Iris pigment epithelial cell (primary cell): ENCODE measurements around the gene VCL.
A peak's percentile ranks its signal among the peaks of the same experiment; 100 is the strongest.
"Not testable (repeated sequence)": the region's sequence is repeated elsewhere in the genome, so short reads cannot be mapped to it uniquely, and the experiment has no call there.

Experiments
- DNase-seq: peaks from one replicate; pipeline ENCODE4 v3.0.0-alpha.2; 2011; ENCODE audit warnings: low read depth

Gene VCL

DNA sequence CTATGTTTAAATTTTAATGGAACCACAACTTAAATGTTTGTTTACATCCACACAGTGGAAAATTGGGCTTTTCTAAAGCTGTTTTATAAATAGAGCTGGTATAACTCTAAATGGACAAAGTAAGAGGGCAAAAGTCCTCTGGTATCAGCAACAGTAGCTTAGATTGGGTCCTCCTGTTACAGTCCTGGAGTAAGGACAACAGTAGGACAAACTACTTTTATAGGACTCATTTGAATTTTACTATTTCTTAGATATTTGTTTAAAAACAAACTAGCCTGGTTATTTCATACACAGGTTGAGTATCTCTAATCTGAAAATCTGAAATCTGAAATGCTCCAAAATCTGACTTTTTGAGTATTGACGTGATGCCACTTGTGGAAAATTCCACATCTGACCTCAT is 8.4 kb downstream of the VCL start:
- no peak for DNase-seq

DNA sequence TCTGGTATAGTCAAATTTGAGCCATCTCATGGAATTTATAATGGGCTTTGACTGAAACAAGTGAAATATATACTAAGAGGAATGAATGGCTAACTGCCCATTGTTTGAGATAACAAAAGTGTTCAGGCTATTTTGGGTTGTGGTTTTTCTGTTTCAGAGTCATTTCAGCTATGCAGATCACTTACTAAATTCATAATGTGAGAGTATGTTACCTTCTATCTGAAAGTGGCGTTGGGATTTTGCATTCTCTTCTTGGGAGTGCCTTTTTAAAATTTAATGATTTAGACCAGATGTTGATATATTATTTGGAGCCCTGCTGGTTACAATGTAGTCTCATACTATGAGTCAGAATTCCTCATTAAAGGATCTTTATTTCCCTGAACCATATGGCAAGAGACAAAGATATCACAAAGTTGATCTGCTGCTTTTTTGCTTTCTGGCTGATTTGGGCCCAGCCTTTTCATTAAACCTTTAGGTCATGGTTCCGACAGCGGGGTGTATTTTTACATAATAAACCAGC is 10.4 kb downstream of the VCL start:
- DNase-seq: peak; percentile 57

DNA sequence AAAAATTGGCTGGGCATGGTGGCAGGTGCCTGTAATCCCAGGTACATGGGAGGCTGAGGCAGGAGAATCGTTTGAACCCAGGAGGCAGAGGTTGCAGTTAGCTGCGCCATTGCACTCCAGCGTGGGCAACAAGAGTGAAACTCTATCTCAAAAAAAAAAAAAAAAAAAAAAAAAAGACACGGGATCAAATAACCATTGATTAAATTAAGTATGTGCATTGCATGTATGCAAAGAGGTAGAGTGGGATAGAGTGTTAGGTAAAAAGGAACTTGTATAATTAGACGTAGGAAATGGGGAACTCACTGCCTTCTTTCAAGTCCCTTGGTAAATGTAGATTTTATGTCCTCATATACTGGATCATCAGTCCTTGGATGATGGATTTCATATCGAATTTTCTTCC is 13.1 kb downstream of the VCL start:
- DNase-seq: no peak

DNA sequence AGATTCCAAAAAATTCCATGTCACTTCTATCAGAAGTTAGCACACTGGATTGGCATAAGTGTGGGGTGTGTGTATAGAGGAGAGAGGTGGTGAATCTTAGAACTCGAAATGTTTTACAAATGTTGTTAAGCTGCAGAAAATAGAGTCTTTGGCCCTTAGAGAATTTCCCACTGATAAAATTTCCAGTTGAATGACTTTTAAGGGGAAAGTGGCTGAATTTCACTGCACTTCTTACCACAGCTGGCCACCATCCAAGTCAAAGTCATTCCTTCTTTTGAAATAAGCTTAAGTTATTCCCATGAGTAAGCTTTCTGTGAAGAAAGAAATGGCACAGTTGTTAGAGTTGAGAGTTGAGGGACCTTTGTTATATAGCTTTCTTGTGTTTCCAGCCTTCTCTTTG is 13.9 kb downstream of the VCL start:
- DNase-seq: peak; percentile 93

DNA sequence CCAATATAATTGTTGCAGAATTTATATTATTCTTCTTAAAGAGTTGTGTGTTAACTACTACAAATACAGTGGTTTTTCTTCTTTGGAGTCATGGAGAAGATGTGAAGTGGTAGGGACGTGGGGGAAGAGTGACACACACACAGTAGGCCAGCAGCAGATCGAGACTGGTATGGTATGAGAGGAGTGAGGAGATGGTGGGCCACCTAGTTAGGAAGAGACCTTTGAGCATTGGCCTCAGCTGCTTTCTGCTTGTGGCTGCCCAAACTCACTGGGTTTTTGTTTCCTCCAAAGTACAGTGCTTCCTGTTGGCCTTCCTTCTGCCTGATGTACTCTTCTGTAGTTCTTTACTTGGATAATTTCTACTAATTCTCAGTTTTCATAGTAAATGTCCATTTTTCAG is 14.6 kb downstream of the VCL start:
- DNase-seq: no peak

DNA sequence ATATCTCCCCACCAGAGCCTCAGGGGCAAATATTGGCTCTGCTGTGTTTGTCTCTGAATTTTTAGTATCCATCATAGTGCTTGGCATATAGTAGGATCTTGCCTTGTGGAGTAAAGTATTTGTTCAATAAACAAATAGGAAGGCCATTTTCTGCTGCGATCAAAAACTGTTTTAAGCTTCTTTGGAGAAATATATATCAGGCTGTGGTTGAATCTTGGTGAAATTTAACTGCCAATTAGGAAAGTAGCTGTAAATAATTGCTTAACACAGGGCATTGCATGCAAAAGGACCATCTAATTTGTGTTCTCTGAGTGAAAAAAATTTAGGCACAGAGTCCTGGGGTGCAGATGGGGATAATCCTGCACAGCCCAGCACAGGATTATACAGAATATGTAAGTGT is 15.1 kb downstream of the VCL start:
- DNase-seq: no peak

DNA sequence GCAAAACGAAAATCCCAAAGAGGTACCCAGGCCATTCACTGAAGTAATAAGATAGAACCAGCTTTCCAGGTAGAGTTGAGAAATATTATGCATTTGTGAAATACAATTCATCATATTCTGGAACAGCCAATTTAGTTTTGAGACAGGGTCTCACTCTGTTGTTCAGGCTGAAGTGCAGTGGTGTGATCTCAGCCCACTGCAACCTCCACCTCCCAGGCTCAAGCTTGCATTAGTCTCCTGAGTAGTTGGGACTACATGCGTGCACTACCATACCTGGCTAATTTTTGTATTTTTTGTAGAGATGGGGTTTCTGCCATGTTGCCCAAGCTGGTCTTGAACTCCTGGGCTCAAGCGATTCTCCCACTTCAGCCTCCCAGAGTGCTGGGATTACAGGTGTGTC is 16.7 kb downstream of the VCL start:
- not testable (repeated sequence) for DNase-seq

DNA sequence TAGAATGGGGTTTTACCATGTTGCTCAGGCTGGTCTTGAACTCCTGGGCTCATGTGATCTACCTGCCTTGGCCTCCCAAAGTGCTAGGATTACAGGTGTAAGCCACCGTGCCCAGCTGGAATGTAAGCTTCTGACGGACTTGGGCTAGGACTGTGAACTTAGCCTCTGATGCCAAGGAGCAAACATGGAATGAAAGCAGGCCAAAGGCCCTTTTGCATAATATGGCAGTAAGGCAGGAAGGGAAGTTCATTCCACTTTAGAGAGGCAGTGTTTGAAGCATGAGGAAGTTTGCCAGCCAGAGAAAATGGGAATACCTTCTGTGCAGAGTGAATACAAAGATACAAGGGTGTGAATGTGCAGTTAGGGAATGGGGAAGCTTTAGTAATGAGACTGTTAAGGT is 20.3 kb downstream of the VCL start:
- no peak for DNase-seq

DNA sequence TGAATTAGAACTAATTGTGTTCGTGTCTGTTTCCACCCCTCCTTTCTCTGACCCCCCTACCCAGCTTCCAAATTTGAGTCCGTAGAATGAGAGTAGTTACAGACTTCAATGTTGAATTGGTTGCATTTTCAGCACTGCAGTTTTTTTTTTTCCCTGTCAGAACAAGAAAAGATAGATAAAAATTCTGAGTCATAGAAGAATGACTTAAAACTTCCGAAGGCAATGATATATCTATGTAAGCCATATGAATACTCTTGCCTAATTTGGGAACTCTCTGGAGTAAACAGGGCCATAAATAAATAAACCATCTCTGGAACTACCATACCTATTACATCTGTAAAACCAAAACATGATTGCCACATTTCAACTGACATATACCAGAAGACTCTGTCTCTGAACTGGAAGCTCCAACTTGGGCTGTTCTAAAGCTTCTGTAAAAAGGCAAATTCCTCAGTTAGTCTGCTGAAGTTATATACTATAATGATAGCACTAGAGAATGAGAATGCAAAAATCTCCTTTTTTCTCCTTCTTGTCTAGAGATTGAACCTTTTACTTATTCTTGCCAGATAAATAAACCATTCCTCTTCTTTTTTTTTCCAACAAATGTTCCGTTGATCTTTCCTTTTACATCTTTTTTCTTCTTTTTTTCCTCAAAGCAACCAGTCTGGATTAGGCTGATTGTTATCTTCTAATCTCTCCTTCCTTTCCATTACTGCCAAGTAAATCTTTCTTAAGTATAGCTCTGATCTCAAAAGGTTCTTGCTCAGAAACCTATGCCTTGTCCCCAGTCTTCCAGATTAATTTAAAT is 23.5 kb downstream of the VCL start:
- peak; percentile 93 for DNase-seq

DNA sequence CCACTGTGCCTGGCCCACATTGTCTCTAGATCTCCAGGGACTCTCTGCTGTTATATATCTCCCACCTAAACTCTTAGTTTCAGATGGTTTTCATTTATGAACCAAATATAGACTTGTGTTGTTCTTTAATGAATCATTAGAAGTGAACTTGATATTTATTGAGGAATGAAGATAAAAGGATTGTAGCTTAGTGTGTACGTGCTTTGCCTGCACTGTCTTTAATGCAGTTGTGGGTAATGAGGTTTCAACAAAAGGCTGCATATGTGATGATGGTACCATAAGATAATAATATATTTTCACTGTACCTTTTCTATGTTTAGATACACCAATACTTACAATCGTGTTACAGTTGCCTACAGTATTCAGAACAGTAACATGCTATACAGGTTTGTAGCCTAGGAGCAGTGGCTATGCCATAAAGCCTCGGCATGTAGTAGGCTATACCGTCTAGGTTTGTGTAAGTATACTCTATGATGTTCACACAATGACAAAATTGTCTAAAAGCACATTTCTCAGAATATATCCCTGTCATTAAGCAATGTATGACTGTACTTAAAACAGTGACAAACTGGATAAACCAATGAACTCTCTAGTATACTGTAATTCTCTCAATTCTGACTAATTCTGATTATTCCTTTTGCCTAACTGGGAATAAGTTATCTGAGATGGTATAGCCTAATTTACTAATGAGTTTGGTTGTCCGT is 25.2 kb downstream of the VCL start:
- DNase-seq: no peak

DNA sequence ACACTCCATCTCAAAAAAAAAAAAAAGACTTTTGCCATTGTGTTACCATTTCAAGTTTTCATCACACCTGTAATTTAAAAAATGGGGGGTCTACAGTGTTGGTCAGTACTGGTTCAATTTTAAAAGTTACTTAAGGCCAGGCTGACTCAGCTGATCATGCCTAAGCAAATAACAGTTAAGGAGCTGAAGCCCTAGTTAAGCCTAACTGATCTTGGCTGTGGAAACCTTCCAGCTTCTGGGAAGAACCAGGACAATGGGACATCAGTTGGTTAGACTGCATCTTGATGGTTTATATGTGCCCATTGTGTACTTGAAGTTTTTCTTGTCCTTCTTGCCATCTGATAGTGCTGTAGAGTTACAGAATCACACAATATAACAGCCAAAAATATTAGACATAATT is 26.7 kb downstream of the VCL start:
- DNase-seq: no peak

DNA sequence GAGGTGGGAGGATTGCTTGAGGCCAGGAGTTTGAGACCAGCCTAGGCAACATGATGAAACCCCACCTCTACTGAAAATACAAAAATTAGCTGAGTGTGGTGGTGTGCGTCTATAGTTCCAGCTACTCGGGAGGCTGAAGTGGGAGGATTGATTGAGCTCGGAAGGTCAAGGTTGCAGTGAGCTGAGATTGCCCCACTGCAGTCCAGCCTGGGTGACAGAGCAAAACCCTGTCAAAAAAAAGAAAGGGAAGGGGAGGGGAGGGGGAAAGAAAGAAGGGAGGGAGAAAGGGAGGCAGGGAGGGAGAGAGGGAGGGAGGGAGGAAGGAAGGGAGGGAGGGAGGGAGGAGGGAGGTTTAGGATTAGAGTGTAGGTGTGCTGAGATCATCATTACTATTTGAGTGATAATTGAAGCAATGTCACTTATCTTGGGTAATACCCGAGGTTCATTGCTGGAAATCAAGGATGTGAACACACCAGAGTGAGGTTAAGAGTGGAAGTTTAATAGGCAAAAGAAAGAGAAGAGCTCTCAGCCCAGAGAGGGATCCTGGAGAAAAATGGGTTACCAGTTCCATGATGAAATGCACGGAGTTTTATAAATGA is 27.6 kb downstream of the VCL start:
- DNase-seq: no peak

DNA sequence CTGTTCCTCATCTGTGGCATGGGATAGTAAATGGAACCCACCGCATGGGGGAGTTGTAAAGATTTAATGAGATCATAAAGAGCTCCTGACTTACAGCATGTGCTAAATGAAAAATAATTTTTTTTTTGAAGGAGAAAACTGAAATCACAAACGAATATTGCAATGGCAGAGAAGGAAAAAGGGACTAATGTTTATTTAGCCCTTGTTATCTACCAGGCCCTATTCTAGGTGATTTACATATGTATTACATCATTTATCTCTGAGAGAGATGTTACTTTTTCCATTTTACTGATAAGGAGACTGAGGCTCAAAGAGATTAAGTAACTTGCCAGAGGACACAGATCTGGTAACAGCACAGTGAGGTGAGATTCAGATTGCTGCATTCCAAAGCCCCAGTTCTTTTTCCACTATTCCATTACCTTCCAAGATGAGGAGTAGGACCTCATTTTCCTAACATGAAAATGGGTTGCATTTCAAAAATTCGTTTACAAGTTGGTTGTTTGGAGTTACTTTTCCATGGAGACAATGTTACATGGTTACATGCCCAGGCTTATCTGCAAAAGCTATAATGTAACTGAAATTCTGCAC is 28.6 kb downstream of the VCL start:
- no peak for DNase-seq

DNA sequence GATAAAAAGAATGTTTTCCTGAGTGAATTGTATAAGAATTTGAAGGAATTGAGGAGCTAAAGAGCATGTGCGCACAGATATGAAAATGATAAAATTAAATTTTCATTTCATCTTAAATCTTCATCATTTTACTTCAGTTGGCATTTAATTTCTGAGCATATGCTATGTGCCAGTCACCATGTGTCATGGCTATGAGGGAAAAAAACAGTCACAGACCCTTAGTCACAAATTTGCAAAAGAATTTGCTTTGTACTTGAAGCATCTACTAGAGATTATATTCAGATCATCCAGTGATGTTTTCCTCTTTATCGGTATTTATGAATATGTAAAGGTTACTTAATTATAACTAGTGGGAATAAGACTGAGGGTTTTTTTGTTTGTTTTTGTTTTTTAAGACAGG is 29.8 kb downstream of the VCL start:
- DNase-seq: no peak

DNA sequence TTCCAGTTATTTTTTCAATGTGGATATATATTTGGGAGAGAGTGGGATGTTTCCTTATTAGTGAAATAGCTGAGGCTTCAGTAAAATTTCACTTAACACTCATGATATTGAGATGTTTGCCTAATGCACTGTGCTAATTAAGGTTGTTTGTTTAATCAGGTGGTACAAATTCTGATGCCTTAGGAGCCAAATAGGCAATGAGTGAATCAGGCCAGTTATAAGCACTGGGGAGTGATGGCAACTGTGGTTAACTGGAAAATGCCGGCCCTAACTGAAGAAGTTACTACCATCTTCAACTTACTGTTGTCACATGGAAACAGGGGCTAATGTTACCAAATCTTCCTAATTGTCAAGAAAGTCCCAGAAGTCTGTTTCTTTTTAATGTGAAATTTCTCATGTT is 32.0 kb downstream of the VCL start:
- DNase-seq: no peak

DNA sequence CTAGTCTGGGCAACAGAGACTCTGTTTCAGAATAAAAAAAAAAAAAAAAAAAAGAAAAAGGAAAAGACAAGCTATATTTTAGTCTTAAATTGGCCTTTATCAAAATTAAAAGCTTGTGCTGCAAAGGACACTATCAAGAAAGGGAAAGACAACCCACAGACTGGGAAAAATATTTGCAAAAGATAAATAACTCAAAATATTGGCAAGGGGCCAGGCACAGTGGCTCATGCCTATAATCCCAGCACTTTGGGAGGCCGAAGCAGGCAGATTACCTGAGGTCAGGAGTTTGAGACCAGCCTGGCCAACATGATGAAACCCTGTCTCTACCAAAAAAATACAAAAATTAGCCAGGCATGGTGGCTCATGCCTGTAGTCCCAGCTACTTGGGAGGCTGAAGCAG is 34.3 kb downstream of the VCL start:
- not testable (repeated sequence) for DNase-seq

DNA sequence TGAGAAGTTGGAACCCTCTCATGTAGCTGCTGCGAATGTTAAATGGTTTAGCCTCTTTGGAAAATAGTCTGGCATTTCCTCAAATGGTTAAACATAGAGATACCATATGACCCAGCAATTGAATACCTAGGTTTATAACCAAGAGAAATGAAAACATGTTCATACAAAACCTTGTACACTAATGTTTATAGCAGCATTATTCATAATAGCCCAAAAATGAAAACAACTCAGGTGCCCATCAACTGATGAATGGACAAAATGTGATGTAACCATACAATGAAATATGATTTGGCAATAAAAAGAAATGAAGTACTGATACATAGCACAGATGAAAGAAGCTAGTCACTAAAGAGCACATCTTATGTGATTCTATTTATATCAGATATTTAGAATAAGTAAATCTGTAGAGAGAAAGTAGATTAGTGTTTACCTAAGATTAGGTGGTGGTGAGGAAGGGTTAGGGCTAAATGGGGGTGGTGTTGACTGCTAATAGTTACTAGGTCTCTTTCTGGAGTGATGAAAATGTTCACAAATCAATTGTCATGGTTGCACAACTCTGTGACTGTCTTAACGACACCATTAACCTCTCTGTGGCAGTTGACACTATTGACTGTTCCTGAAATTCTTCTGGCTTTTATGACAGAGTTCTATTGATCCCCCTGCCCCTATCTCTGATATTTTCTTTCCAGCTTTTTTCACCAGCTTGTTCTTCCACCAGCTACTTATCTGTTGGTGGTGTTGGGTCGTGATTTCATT is 35.2 kb downstream of the VCL start:
- DNase-seq: no peak

DNA sequence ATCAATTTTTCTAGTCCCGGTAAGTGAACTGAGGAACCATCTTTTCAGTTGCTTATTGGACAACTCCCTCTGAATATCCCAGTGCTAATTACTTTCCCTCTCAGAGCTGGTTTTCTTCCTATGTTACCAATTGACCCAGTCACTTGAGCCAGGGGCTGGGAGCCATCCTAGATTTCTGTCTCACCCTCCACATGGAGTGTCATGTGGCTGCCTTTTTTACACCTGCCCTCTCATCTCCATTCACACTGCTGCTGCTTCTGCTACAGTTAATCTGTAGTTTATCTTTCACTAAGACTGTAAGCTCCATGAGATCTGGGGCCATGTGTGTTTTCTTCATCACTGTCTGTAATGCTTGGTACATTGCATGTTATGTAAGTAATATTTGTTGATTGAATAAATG is 35.8 kb downstream of the VCL start:
- no peak for DNase-seq

DNA sequence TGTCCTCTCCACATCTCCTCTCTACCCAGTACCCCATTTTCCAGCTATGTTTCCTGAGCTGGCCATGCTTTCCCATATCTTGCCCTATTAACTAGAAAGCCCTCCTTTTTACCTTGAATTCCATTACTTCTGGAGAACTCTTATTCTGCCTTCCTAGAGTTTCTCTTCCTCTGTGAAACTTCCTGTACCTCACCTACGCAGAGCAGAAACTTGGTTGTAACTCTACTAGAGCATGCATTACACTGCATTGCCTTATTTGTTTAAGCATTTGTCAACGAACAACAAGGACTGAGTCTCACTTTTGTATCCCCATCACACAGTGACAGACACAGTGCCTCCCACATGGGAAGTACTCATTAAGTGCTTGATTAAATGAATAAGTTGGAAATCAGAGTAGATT is 36.4 kb downstream of the VCL start:
- no peak for DNase-seq

DNA sequence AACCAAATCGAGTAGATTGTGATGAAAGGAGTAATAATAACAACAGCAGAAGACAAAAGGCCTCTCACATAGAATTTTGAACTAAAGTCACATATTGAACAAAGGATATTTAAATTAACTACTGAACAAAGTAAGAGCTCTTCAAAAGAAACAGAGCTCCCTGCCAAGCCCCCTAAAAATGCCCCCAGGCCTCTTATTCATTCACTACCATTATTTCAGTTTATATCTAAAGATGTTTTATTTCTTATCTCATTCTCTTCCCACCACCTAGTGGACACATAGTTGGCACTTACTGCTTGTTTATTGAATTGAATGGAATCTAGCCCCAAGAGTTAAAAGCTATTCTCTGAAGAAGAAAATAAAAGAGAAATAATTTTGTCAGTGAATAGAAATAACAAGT is 37.4 kb downstream of the VCL start:
- peak; percentile 53 for DNase-seq

DNA sequence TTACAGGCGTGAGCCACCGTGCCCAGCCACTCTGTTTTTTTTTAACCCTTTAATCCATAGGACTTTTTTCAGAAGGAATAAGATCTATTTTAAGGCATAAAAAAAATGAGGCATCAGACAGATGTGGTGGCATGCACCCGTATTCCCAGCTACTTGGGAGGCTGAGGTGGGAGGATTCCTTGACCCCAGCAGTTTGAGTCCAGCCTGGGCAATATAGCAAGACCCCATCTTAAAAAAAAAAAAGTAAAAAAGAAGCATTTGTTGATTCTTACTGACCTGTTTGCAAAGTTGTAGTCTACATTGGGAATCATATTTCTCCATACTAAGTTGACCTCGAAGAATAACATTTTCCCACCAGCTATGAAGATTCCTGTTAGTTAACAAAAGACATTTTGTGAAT is 38.6 kb downstream of the VCL start:
- no peak for DNase-seq

DNA sequence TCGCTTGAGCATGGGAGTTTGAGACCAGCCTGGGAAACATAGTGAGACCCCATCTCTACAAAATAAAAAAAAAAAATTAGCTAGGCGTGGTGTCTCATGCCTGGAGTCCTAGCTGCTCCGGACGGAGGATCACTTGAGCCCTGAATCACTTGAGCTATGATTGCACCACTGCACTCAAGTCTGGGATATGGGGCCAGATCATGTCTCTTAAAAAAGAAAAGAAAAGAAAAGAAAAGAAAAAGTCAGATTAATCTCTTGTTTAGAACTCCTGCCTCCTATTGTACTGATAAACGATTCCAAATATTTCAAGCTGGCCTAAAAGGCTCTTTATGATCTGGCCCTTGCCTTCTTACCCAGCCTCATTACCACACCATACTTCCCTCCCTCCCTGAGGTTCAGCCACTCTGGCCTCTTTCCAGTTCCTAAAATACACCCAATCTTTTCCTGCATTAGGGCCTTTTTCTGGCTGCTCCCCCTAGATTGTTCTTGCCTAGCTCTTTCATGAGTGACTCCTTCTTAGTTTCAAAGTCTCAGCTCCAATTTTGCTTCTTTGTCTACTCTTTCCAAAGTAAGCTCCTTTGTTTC is 41.7 kb downstream of the VCL start:
- DNase-seq: peak; percentile 88
